Epithelial cell of proximal tubule (primary cell): Measurements from ENCODE around the gene RBM19. TPM values are rescaled to one million over a fixed set of nuclear protein-coding genes. Genes with fewer than 3 reads are reported as not detected.

Experiments
- DNase-seq: peaks from one replicate; pipeline ENCODE4 v3.0.0-alpha.2; 2011; ENCODE audit warnings: low read depth
- H3K4me3 ChIP-seq: 2 replicates; pipeline ENCODE4 v1.5.1; 2011; ENCODE audit warnings: low read depth, mild to moderate bottlenecking, low read length
- CTCF ChIP-seq: conservative IDR thresholded peaks from 2 replicates; pipeline ENCODE4 v1.5.1; 2012; ENCODE audit warnings: low read depth, mild to moderate bottlenecking, low read length
- total RNA-seq: library from RNA; depleted of rRNA; stranded (reverse); fragments of >200 nt; gene quantifications from 2 replicates; pipeline ENCODE4 v1.2.3, GENCODE V29; 2015

Gene RBM19
- total RNA-seq, 1 donor from 2014 or later, result 26.5 TPM

- no peak overlapping the region for H3K4me3 ChIP-seq
- no peak for TF ChIP-seq CTCF
- DNase-seq, result no peak
These were observed 189.6 kb downstream of the RBM19 start for GRCh38 chr12:113776536-113776935.

- no peak overlapping the region for H3K4me3 ChIP-seq
- TF ChIP-seq CTCF, result no peak
- DNase-seq, result no peak
These were observed 191.6 kb downstream of the RBM19 start for GRCh38 chr12:113774526-113774925.

- DNase-seq, result no peak
- no peak overlapping the region for H3K4me3 ChIP-seq
- TF ChIP-seq CTCF, result no peak
These were observed 193.6 kb downstream of the RBM19 start for GRCh38 chr12:113772505-113773030.

- DNase-seq, result no peak
- no peak overlapping the region for H3K4me3 ChIP-seq
- TF ChIP-seq CTCF, result no peak
These were observed 195.7 kb downstream of the RBM19 start for GRCh38 chr12:113770389-113770865.

GRCh38 chr12:113769305-113769704 is 196.8 kb downstream of the RBM19 start:
- no peak for DNase-seq
- TF ChIP-seq CTCF, result no peak
- H3K4me3 ChIP-seq, result no peak overlapping the region

GRCh38 chr12:113768850-113769249 is 197.3 kb downstream of the RBM19 start:
- DNase-seq, result no peak
- TF ChIP-seq CTCF, result no peak
- no peak overlapping the region for H3K4me3 ChIP-seq
